ENCODE measurements around the gene DCAF11.

GRCh38 chr14:24102357-24103048 lies 12.1 kb upstream of the DCAF11 start:
- no peak for TF ChIP-seq CTCF (IDR thresholded peaks at IDR 0.05)
- TF ChIP-seq POLR2A (IDR thresholded peaks at IDR 0.05): no peak

Data from uterus (tissue), 2 donors.